ENCODE measurements around the gene NPB.

NPB gene

GRCh38 chr17:81860756-81861568 lies 41.1 kb upstream of the NPB start:
- H3K4me3 ChIP-seq (ENCODE audit: low read length): peak overlapping the region; percentile 86
- TF ChIP-seq, protein P1, sequence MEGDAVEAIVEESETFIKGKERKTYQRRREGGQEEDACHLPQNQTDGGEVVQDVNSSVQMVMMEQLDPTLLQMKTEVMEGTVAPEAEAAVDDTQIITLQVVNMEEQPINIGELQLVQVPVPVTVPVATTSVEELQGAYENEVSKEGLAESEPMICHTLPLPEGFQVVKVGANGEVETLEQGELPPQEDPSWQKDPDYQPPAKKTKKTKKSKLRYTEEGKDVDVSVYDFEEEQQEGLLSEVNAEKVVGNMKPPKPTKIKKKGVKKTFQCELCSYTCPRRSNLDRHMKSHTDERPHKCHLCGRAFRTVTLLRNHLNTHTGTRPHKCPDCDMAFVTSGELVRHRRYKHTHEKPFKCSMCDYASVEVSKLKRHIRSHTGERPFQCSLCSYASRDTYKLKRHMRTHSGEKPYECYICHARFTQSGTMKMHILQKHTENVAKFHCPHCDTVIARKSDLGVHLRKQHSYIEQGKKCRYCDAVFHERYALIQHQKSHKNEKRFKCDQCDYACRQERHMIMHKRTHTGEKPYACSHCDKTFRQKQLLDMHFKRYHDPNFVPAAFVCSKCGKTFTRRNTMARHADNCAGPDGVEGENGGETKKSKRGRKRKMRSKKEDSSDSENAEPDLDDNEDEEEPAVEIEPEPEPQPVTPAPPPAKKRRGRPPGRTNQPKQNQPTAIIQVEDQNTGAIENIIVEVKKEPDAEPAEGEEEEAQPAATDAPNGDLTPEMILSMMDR (conservative IDR thresholded peaks at IDR 0.05; ENCODE audit: low read length): no peak
- peak; percentile 100 for DNase-seq (ENCODE audit: low read depth)

- no peak overlapping the region for H3K4me3 ChIP-seq (ENCODE audit: low read length)
- TF ChIP-seq, protein P1 (conservative IDR thresholded peaks at IDR 0.05; ENCODE audit: low read length): no peak
- DNase-seq (ENCODE audit: low read depth): peak; percentile 53
Observed at GRCh38 chr17:81863123-81863675, 38.8 kb upstream of the NPB start.

GRCh38 chr17:81863833-81864768 lies 37.9 kb upstream of the NPB start:
- DNase-seq (ENCODE audit: low read depth): no peak
- TF ChIP-seq, protein P1 (conservative IDR thresholded peaks at IDR 0.05; ENCODE audit: low read length): no peak
- H3K4me3 ChIP-seq (ENCODE audit: low read length): no peak overlapping the region

DNA sequence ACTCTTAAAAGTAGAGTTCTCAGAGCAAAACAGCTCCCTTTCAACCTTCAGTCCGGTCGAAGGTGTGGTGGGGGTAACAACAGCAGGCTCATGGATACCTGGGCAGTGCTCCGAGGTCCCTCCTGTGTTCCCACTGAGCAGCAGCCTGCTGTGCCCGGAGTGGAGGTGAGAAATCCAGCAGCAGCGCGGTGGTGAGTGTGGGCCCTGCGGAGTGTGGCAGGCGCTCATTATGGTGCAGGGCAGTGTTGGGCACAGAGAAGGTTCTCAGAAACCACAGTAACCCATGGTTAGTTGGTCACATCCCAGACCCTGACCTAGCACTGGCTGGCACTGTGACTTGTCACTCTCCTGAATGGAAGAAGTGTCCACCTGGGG lies 36.7 kb upstream of the NPB start:
- no peak for DNase-seq (ENCODE audit: low read depth)
- TF ChIP-seq, protein P1 (conservative IDR thresholded peaks at IDR 0.05; ENCODE audit: low read length): no peak
- H3K4me3 ChIP-seq (ENCODE audit: low read length): no peak overlapping the region

- H3K4me3 ChIP-seq (ENCODE audit: low read length): no peak overlapping the region
- peak; percentile 20 for DNase-seq (ENCODE audit: low read depth)
- TF ChIP-seq, protein P1 (conservative IDR thresholded peaks at IDR 0.05; ENCODE audit: low read length): no peak
Observed at GRCh38 chr17:81865733-81866439, 36.2 kb upstream of the NPB start.

DNA sequence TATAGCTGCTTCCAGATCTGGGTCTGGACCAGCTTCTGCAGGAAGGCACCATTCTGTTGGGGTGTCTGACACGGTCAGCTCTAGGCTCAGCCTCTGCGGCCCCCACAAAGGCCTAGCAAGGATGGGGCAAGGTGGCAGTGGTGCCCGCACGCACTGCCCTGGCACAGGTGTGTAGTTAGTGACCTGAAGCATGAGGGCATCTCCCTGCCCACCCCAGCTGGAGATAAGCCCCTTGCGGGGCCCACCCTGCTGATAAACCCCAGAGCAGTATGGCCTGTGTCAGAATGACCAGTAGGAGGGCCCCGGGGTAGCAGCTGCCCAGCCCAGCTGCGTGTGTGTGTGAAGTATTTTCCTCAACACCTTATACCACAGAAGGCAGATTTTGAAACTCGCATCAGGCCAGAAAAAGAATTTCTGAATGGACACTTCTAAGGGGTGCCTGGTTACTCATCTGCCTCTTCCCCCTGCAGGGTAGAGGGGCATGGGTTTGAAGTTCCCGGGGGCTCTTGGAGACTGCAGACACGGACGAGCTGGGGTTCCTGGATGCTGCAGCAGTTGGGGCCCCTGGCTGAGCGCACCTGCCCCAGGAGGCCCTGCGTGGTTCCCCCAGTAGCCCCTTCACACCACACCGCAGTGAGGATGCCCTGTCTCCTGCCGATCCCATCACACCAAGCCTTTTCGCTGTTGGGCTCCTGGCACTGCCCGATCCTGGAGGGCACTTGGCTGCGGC lies 35.4 kb upstream of the NPB start:
- H3K4me3 ChIP-seq (ENCODE audit: low read length): no peak overlapping the region
- DNase-seq (ENCODE audit: low read depth): no peak
- TF ChIP-seq, protein P1 (conservative IDR thresholded peaks at IDR 0.05; ENCODE audit: low read length): no peak
